Suppressor macrophage treated with lipopolysaccharide for 1 hour (primary cell): Measurements from ENCODE around the gene C9orf152.

Source experiments
- DNase-seq, 3 donors: peaks; one replicate each; pipeline ENCODE4 v3.0.0-alpha.2; 2020 to 2022

The C9orf152 gene

DNA sequence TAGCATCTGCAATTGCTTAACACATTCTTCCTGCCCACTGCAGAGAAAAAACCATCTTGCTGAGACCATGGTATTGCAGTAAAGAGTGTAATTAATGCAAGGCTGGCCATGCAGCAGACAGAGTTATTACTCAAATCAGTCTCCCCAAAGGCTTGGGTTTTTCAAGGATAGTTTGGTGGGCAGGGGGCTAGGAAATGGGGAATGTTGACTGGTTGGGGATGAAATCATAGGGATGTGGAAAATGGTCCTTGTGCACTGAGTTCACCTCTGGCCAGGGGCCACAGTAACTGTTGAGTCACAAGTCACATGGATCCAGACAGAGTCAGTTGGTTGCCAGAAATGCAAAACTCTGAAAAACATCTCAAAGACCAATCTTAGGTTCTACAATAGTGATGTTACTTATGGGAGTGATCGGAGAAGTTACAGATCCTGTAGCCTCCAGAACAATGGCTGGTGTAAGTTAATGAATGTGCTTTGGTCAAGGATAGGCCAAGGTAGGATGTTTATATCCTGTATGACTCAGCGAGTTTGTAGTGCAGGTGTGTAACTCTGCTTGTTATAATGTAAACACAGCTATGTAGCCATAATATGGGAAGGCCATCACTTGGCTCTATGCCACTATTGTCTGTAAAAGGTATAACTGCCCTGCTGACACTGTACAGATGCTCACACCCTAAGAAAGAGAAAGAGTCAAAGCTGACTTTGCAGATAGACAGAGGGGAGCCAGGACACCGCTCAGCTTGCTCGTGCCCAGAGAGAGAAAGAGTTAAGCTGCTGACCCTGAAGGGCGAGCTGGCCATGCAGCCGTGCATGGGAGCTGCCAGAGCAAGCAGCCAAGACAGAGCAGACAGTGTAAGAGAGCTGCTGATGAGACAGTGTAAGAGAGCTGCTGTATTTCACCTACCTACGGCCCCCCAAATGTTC, 27.2 kb downstream of the C9orf152 start:
- no peak for DNase-seq

- no peak for DNase-seq
Observed at GRCh38 chr9:110179734-110180133, 28.2 kb downstream of the C9orf152 start.

- DNase-seq: no peak
Observed at GRCh38 chr9:110178281-110178680, 29.7 kb downstream of the C9orf152 start.

- DNase-seq: peak in 1 of 3 donors; percentile 50
Observed at GRCh38 chr9:110175275-110175968, 32.5 kb downstream of the C9orf152 start.

DNA sequence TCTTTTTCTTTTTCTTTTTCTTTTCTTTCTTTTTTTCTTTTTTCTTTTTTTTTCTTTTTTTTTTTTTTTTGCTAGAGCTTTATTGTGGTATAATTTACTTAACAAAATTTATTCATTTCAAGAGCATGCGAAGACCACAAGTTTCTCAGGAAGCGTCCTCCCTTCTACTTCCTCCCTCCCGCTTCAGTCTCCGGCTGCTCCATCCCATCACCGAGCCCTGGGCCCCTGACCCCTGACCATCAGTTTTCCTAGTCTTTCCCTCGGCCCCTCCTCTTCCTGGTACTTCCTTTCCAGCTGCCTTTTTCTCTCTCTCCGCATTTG, 34.7 kb downstream of the C9orf152 start:
- no peak for DNase-seq

DNA sequence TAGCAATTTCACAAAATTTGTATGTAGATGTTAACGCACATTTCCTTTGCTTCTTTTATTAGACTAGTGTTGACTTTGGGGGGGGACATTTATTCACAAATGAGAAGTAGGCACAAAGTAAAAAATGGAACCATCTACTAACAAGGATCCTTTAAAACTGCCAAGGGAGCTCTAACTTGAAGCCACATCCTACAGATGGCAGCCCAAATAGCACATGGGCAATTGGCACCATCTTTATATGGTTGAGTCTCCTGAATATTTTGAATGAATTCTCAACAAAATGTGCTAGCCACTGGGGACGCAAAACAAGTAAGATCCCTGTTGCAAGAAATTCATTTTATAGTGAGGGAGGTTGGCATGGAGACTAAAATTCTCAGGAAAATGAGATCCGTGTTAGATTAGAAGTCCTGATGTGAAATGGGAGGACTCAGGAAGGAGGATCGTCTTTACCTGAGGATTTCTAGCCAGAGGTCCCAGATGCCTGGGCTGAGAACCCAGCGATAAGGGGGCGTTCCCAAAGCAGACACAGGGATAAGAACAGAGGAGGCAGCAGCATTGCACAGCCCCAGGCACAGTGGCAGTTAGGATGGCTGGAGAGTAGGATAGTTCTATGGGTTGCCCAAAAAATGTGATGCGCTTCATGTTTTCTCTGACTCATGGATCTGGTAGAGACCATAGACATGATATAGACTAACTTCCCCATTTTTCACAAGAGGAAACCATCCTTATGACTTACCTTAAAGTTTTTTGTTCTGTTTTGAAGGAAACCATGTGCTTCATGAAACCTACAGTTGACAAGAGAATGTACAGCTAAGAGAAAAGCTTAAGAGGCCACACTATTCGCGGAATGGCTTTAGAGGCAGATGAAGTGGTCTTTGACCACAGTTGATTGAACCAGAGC, 37.4 kb downstream of the C9orf152 start:
- DNase-seq: peak; percentile 39 to 74 (median 63)

GRCh38 chr9:110168486-110168885, 39.5 kb downstream of the C9orf152 start:
- DNase-seq: peak; percentile 20 to 68 (median 42)

DNA sequence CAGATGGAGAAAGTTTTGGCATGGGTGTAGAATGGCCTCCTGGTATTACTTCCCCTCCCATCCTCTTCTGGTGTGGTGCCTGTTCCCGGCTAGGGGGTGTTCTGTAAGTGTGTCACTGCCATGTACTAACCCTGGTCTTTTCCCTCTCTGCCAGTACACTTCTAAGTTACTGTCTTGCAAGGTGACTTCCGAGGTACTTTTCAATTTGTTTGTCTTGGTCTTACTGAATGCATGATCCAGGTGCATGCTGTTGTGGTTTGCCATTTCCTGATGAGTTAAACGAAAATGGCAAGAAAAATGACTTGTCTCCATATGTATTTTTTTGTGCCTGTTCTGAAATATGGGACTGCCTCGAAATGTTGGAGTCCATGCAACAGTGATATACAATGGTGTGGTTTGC, 46.0 kb downstream of the C9orf152 start:
- no peak for DNase-seq

- peak in 2 of 3 donors; percentile 24 to 43 for DNase-seq
Observed at GRCh38 chr9:110160685-110161084, 47.3 kb downstream of the C9orf152 start.

GRCh38 chr9:110160123-110160522, 47.8 kb downstream of the C9orf152 start:
- no peak for DNase-seq

DNA sequence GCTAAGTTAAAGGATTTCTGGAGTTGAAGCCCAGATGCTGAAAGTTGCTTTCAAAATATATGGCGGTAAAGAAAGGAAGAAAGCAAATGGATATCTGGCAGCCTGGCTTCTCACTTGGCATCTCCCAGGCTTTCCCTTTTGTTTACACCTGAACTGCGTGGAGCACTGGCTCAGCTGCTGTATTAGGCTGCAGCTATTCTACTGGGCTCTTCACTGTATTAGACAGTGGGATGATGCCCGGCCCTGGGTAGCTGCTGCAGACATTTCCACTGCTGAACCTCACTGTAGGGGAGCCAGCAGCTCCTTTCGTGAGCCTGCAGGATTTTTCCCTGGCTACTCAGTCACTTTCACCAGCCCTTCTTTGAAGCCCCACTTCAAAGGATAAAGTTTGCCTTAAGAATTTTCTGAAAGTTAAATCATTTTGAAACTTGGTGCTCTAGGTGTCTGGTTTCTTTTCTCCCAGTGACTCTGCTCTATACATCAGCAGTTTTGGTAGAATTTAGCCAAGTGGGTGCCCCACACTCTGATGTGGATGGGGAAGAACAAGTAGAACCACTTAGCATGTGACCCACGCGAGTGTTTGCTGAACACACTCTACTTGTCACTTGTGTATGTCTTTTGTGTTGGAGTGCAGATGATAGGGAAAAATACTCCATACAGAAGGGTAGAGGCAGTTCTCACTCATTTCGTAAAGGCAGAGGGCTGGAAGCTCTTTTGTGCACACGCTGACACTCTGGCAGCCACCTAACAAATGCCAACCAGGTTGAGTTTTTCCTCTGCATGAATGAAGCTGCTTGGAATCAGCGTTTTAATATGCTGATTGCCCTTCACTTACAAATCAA, 49.9 kb downstream of the C9orf152 start:
- DNase-seq: peak in 1 of 3 donors; percentile 16

DNA sequence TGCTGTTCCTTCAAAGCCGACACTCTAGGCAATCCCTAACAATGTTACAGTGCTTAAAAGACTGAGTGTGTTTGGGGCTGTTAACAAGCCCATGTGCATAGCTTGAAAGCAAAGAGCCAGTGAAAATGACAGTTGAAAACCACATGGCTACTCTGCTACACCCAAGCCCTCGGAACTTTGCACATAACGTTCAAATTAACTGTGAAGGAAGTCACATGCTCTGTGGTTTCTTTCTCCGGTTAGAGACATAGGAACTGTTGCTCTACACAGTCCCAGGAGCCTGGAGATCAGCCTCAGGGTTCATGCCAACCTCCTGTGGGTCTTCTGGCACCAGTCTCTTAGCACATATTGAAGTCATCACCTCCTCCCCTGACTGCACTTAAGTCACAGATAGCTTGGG, 51.1 kb downstream of the C9orf152 start:
- DNase-seq: peak; percentile 47 to 54 (median 50)

DNA sequence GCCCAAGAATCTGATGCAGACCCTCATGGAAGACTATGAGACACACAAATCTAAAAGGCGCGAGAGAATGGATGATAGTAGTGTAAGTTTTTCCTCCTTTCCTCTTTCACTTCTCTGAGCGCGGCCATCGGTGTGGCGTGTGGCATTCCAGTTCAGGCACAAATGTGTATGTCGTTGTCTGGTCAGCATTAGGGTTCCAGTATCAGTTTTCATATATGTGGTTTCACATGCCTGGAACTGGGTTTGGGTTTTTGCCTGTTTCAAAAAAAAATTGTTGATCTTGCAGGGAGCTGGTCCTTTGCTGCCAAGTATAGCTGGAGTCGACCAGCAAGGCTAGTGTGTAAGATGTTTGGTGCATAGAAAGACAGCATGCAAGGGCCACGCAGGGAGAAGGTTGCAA, 51.5 kb downstream of the C9orf152 start:
- peak in 1 of 3 donors; percentile 22 for DNase-seq

DNA sequence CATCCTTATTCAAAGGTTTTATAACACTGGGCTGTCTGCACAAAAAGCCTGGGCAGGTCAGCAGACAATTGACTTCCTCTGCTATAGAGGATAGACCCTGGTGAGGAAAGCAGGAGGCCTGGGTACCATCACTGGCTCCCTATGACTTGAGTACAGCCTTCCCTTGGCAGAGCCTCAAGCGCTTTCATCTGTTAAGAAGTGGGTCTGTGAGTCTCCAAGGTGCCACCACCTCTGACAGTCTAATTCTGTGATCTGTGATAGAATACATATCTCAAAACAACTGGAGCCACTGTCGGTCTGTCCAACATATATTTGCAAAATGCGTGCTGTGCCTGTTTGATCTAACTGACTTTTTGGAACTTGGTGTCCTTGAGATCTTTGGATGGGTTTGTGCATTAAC, 52.2 kb downstream of the C9orf152 start:
- DNase-seq: no peak

DNA sequence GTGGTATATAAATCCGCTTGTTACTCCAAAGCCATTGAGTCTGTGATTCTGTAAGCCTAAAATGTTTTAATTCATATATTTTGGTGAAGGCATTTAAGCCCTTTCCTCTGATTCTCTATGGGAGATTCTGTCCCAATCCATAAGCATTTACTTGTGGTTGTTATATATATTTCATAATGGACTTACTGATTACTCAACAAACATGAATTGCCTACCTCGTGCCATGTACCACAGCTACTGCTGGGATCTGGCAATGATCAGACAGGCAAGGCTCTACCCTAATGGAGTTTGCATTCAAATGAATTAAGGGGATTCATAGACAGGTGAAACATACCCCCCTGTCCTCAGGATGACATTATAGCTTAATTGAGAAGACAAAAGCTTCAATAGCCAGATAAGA, 54.5 kb downstream of the C9orf152 start:
- DNase-seq: no peak

- peak; percentile 70 to 83 (median 81) for DNase-seq
Observed at GRCh38 chr9:110152704-110153374, 55.1 kb downstream of the C9orf152 start.
